Thyroid gland (tissue), 4 donors: ENCODE measurements around the gene FXN.

ENCODE experiments used
- CTCF ChIP-seq, 6 experiments: fragments of 200-600 bp in 3 of 6; fragments of 450-650 bp in 3 of 6; sonication (generic) in 3 of 6; IDR thresholded peaks; one replicate each; pipeline ENCODE4 v1.5.1; 2016 to 2019; ENCODE audit warnings: antibody characterized with exemption in 6 of 6, mild to moderate bottlenecking in 2 of 6, inconsistent platforms in 1 of 6, moderate library complexity in 1 of 6
- POLR2A ChIP-seq, 2 donors: fragments of 450-650 bp; IDR thresholded peaks; one replicate each; pipeline ENCODE4 v1.6.1; 2017; ENCODE audit warnings: antibody characterized with exemption in 2 of 2, mild to moderate bottlenecking in 2 of 2, moderate library complexity in 1 of 2

GRCh38 chr9:69001921-69002320, 33.6 kb upstream of the FXN start:
- no peak for TF ChIP-seq CTCF (IDR thresholded peaks at IDR 0.05)
- no peak for TF ChIP-seq POLR2A (IDR thresholded peaks at IDR 0.05)
